ENCODE measurements around the gene RPRD1B. TPM values are rescaled to one million over a fixed set of nuclear protein-coding genes. Genes with fewer than 3 reads are reported as not detected.
"Not testable (repeated sequence)": the region's sequence is repeated elsewhere in the genome, so short reads cannot be mapped to it uniquely, and the experiment has no call there.

The RPRD1B gene
- total RNA-seq, 1 experiment from 2014 or later: 56.6 TPM

GRCh38 chr20:37994512-37994911 is 39.0 kb upstream of the RPRD1B start:
- Histone ChIP-seq H3K9me3 (replicated peaks) (no peaks in the 10 kb centered on the region), H3K27ac (no peak overlapping the region), H3K27me3 (no peaks in the 10 kb centered on the region), H3K4me3 (no peak overlapping the region), H3K4me1 (peaks cover 31% of the 10 kb centered on the region), H3K36me3 (peaks cover 68% of the 10 kb centered on the region)
- DNase-seq: no peak

GRCh38 chr20:37995856-37996605 is 37.5 kb upstream of the RPRD1B start:
- Histone ChIP-seq H3K27me3 (no peaks in the 10 kb centered on the region), H3K4me3 (no peak overlapping the region), H3K4me1 (peaks cover 22% of the 10 kb centered on the region), H3K9me3 (replicated peaks) (no peaks in the 10 kb centered on the region), H3K36me3 (peaks cover 73% of the 10 kb centered on the region), H3K27ac (no peak overlapping the region)
- DNase-seq: no peak

GRCh38 chr20:37997516-37997915 is 36.0 kb upstream of the RPRD1B start:
- no peak overlapping the region for H3K27ac ChIP-seq
- no peaks in the 10 kb centered on the region for H3K9me3 ChIP-seq (replicated peaks)
- H3K4me1 ChIP-seq: peaks cover 10% of the 10 kb centered on the region
- H3K4me3 ChIP-seq: no peak overlapping the region
- DNase-seq: no peak
- peaks cover 76% of the 10 kb centered on the region for H3K36me3 ChIP-seq
- H3K27me3 ChIP-seq: no peaks in the 10 kb centered on the region

- H3K27ac ChIP-seq: no peak overlapping the region
- no peak for DNase-seq
- H3K4me1 ChIP-seq: no peaks in the 10 kb centered on the region
- no peaks in the 10 kb centered on the region for H3K9me3 ChIP-seq (replicated peaks)
- H3K4me3 ChIP-seq: no peak overlapping the region
- no peaks in the 10 kb centered on the region for H3K27me3 ChIP-seq
- H3K36me3 ChIP-seq: peaks cover 82% of the 10 kb centered on the region
Observed at GRCh38 chr20:37999526-38000263, 33.9 kb upstream of the RPRD1B start.

- no peak for DNase-seq
- Histone ChIP-seq H3K4me3 (no peak overlapping the region), H3K27me3 (no peaks in the 10 kb centered on the region), H3K27ac (no peak overlapping the region), H3K9me3 (replicated peaks) (no peaks in the 10 kb centered on the region), H3K36me3 (peaks cover 82% of the 10 kb centered on the region), H3K4me1 (no peaks in the 10 kb centered on the region)
Observed at GRCh38 chr20:38000293-38000692, 33.3 kb upstream of the RPRD1B start.

- DNase-seq: no peak
- Histone ChIP-seq H3K4me3 (no peak overlapping the region), H3K27me3 (no peaks in the 10 kb centered on the region), H3K27ac (no peak overlapping the region), H3K9me3 (replicated peaks) (no peaks in the 10 kb centered on the region), H3K36me3 (peaks cover 82% of the 10 kb centered on the region), H3K4me1 (no peaks in the 10 kb centered on the region)
Observed at GRCh38 chr20:38001173-38001875, 32.2 kb upstream of the RPRD1B start.

- no peaks in the 10 kb centered on the region for H3K27me3 ChIP-seq
- no peak overlapping the region for H3K27ac ChIP-seq
- no peak for DNase-seq
Observed at GRCh38 chr20:38001981-38002380, 31.6 kb upstream of the RPRD1B start.

GRCh38 chr20:38002422-38002821 is 31.1 kb upstream of the RPRD1B start:
- Histone ChIP-seq H3K9me3 (replicated peaks) (no peaks in the 10 kb centered on the region), H3K27me3 (no peaks in the 10 kb centered on the region), H3K27ac (no peak overlapping the region), H3K4me1 (no peaks in the 10 kb centered on the region), H3K36me3 (peaks cover 79% of the 10 kb centered on the region), H3K4me3 (no peak overlapping the region)
- no peak for DNase-seq

More at GRCh38 chr20:38001981-38002380, 31.6 kb upstream of the RPRD1B start:
- Histone ChIP-seq H3K4me3 (no peak overlapping the region), H3K36me3 (peaks cover 80% of the 10 kb centered on the region), H3K9me3 (replicated peaks) (no peaks in the 10 kb centered on the region), H3K4me1 (no peaks in the 10 kb centered on the region)

- Histone ChIP-seq H3K27me3 (no peaks in the 10 kb centered on the region), H3K9me3 (replicated peaks) (no peaks in the 10 kb centered on the region), H3K27ac (no peak overlapping the region), H3K36me3 (peaks cover 69% of the 10 kb centered on the region), H3K4me3 (no peak overlapping the region), H3K4me1 (no peaks in the 10 kb centered on the region)
- no peak for DNase-seq
Observed at GRCh38 chr20:38004416-38004815, 29.1 kb upstream of the RPRD1B start.

- Histone ChIP-seq H3K9me3 (replicated peaks) (no peaks in the 10 kb centered on the region), H3K27me3 (no peaks in the 10 kb centered on the region), H3K4me1 (no peaks in the 10 kb centered on the region), H3K4me3 (no peak overlapping the region), H3K27ac (no peak overlapping the region), H3K36me3 (peaks cover 71% of the 10 kb centered on the region)
- no peak for DNase-seq
Observed at GRCh38 chr20:38005903-38006302, 27.6 kb upstream of the RPRD1B start.

- no peaks in the 10 kb centered on the region for H3K4me1 ChIP-seq
- H3K9me3 ChIP-seq (replicated peaks): no peaks in the 10 kb centered on the region
- no peaks in the 10 kb centered on the region for H3K27me3 ChIP-seq
- peaks cover 73% of the 10 kb centered on the region for H3K36me3 ChIP-seq
- no peak overlapping the region for H3K4me3 ChIP-seq
- H3K27ac ChIP-seq: no peak overlapping the region
- no peak for DNase-seq
Observed at GRCh38 chr20:38007526-38007925, 26.0 kb upstream of the RPRD1B start.

GRCh38 chr20:38008233-38008944 is 25.2 kb upstream of the RPRD1B start:
- peaks cover 76% of the 10 kb centered on the region for H3K36me3 ChIP-seq
- DNase-seq: no peak
- no peaks in the 10 kb centered on the region for H3K4me1 ChIP-seq

GRCh38 chr20:38009416-38009815 is 24.1 kb upstream of the RPRD1B start:
- not testable (repeated sequence) for H3K4me3 ChIP-seq; H3K4me1 ChIP-seq; DNase-seq; H3K9me3 ChIP-seq (replicated peaks); H3K27ac ChIP-seq; H3K27me3 ChIP-seq
- H3K36me3 ChIP-seq: peaks cover 76% of the 10 kb centered on the region

More at GRCh38 chr20:38008233-38008944, 25.2 kb upstream of the RPRD1B start:
- Histone ChIP-seq H3K9me3 (replicated peaks) (no peaks in the 10 kb centered on the region), H3K27me3 (no peaks in the 10 kb centered on the region), H3K4me3 (no peak overlapping the region), H3K27ac (no peak overlapping the region)

- H3K9me3 ChIP-seq (replicated peaks): peaks cover 4% of the 10 kb centered on the region
- DNase-seq: no peak
- H3K4me3 ChIP-seq: no peak overlapping the region
- no peaks in the 10 kb centered on the region for H3K4me1 ChIP-seq
- H3K36me3 ChIP-seq: peaks cover 75% of the 10 kb centered on the region
- H3K27me3 ChIP-seq: no peaks in the 10 kb centered on the region
- no peak overlapping the region for H3K27ac ChIP-seq
Observed at GRCh38 chr20:38011696-38012095, 21.9 kb upstream of the RPRD1B start.
